Tibial nerve (tissue), 4 donors: ENCODE measurements around the gene IFIT3. TPM values are rescaled to one million over a fixed set of nuclear protein-coding genes. Genes with fewer than 3 reads are reported as not detected.

Experiments
- total RNA-seq, 4 donors: library from RNA; depleted of rRNA; stranded (reverse); fragments of >200 nt; gene quantifications; one replicate each; pipeline ENCODE4 v1.1.0, GENCODE V29; 2016

The IFIT3 gene
- total RNA-seq, 4 donors from 2014 or later = 7.2 to 24.9 (median 17.6) TPM

Other genes with a start within 250 kb of the IFIT3 start
- gene CH25H, start 120.7 kb upstream of the IFIT3 start, total RNA-seq = 1 to 10 TPM in 2 of 4 donors, under 1 TPM in 2; 0.22 to 1.2 (median 0.92) TPM
- 10 to 100 TPM; 36.6 to 57.9 (median 39.5) TPM for gene LIPA, start 76.2 kb upstream of the IFIT3 start, total RNA-seq
- 10 to 100 TPM in 1 of 4 donors, 1 to 10 TPM in 3; 3.3 to 11.4 (median 6.0) TPM for gene IFIT2, start 26.0 kb upstream of the IFIT3 start, total RNA-seq
- gene IFIT1B, start 50.1 kb downstream of the IFIT3 start, total RNA-seq = not detected
- 10 to 100 TPM in 3 of 4 donors, 1 to 10 TPM in 1; 7.2 to 17.0 (median 13.9) TPM for gene IFIT1, start 64.6 kb downstream of the IFIT3 start, total RNA-seq
- 10 to 100 TPM; 16.2 to 25.3 (median 21.9) TPM for gene IFIT5, start 86.6 kb downstream of the IFIT3 start, total RNA-seq
- gene SLC16A12, start 207.6 kb downstream of the IFIT3 start, total RNA-seq = 10 to 100 TPM; 25.8 to 45.4 (median 42.8) TPM